OCI-LY3 (cell line): ENCODE measurements around the gene DENND1A.
A peak's percentile ranks its signal among the peaks of the same experiment; 100 is the strongest.

ENCODE experiments used
- H2AFZ ChIP-seq: fragments of 200-600, 300-600 bp; shearing (Covaris generic); 2 replicates; pipeline ENCODE4 v1.6.0; 2014; ENCODE audit warnings: antibody characterized with exemption, low read depth, low read length
- H3K27ac ChIP-seq: fragments of 200-600, 300-600 bp; sonication (generic); 2 replicates; pipeline ENCODE4 v1.5.1; 2014; ENCODE audit warnings: mild to moderate bottlenecking, low read length, moderate library complexity, mixed read lengths
- H3K27me3 ChIP-seq: fragments of 200-600, 300-600 bp; sonication (generic); 2 replicates; pipeline ENCODE4 v1.6.1; 2014; ENCODE audit warnings: low read depth, low read length, mixed read lengths
- H3K36me3 ChIP-seq: fragments of 200-600, 300-600 bp; sonication (generic); replicated peaks from 2 replicates; pipeline ENCODE3; 2014; ENCODE audit warnings: low read depth, low read length, mixed read lengths
- H3K4me1 ChIP-seq: fragments of 300-600, 200-600 bp; sonication (generic); 2 replicates; pipeline ENCODE4 v1.6.1; 2014; ENCODE audit warnings: low read length, mixed read lengths
- H3K4me2 ChIP-seq: fragments of 200-600, 300-600 bp; sonication (generic); 2 replicates; pipeline ENCODE4 v1.6.1; 2014; ENCODE audit warnings: low read length, mixed read lengths
- H3K4me3 ChIP-seq: fragments of 300-600, 200-600 bp; sonication (generic); 2 replicates; pipeline ENCODE4 v1.5.1; 2014; ENCODE audit warnings: antibody characterized with exemption, mild to moderate bottlenecking, low read length, moderate library complexity
- H3K79me2 ChIP-seq: fragments of 300-600, 200-600 bp; shearing (Covaris generic); 2 replicates; pipeline ENCODE4 v1.6.1; 2014; ENCODE audit warnings: mild to moderate bottlenecking, low read length, mixed read lengths
- H3K9ac ChIP-seq: fragments of 300-600, 200-600 bp; shearing (Covaris generic); 2 replicates; pipeline ENCODE4 v1.6.0; 2014; ENCODE audit warnings: mild to moderate bottlenecking, low read length, moderate library complexity
- H3K9me3 ChIP-seq: fragments of 200-600, 300-600 bp; shearing (Covaris generic); 2 replicates; pipeline ENCODE4 v1.6.1; 2014; ENCODE audit warnings: low read length, mixed read lengths; ENCODE audit not compliant: insufficient read depth
- H4K20me1 ChIP-seq: fragments of 200-600, 300-600 bp; sonication (generic); 2 replicates; pipeline ENCODE4 v1.6.1; 2016; ENCODE audit warnings: low read length, mixed read lengths; ENCODE audit not compliant: insufficient read depth
- CTCF ChIP-seq: fragments of 200-600, 300-600 bp; sonication (generic); IDR thresholded peaks from 2 replicates; pipeline ENCODE4 v1.5.1; 2014; ENCODE audit warnings: antibody characterized with exemption, low read length, low read depth
- EZH2phosphoT487 ChIP-seq: fragments of 200-600 bp; shearing (Covaris generic); IDR thresholded peaks from 2 replicates; pipeline ENCODE4 v1.6.1; 2018; ENCODE audit warnings: antibody characterized with exemption, mixed run types, low read depth

The DENND1A gene

DNA sequence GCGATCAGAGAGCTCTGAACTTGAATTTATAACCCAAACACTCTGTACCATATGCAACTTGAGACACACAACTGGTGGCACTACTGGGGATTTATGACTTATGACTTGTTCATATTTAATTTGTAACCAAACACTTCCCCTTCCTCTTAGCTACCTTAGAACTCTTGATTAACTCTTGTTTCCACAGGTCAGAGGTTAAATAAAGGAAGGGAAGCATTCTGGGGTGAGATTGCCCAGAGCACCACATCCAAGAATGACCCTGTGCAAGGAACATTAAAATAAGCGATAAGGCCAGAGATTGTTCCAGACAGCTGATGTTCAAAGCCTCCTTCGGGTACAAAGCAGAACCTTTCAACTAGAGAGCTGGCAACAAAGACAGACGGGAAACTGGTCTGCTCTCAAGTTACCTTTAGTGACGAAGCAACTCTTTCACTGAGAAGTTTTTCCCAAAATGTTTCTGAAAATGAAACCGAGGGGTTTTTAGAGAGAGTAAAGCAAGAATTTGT, 242.6 kb downstream of the DENND1A start:
- Histone ChIP-seq H3K4me2 (peak overlapping the region; percentile 38), H3K27me3 (no peaks in the 10 kb centered on the region), H3K9ac (no peak overlapping the region), H4K20me1 (peaks cover 74% of the 10 kb centered on the region), H3K9me3 (no peaks in the 10 kb centered on the region), H3K79me2 (peaks cover 12% of the 10 kb centered on the region), H3K27ac (no peak overlapping the region), H3K36me3 (no peaks in the 10 kb centered on the region), H3K4me1 (peaks cover 32% of the 10 kb centered on the region), H3K4me3 (no peak overlapping the region), H2AFZ (no peak overlapping the region)
- TF ChIP-seq EZH2phosphoT487 (no peak), CTCF (no peak)

GRCh38 chr9:123686829-123687192, 243.1 kb downstream of the DENND1A start:
- peaks cover 32% of the 10 kb centered on the region for H3K4me1 ChIP-seq
- TF ChIP-seq EZH2phosphoT487 (no peak), CTCF (no peak)
- H3K4me3 ChIP-seq, result no peak overlapping the region
- H3K79me2 ChIP-seq, result peaks cover 12% of the 10 kb centered on the region
- H3K9ac ChIP-seq, result no peak overlapping the region
- H3K36me3 ChIP-seq, result no peaks in the 10 kb centered on the region
- H3K4me2 ChIP-seq, result peak overlapping the region; percentile 38
- H4K20me1 ChIP-seq, result peaks cover 70% of the 10 kb centered on the region
- H3K9me3 ChIP-seq, result no peaks in the 10 kb centered on the region
- H2AFZ ChIP-seq, result no peak overlapping the region
- H3K27ac ChIP-seq, result no peak overlapping the region
- H3K27me3 ChIP-seq, result no peaks in the 10 kb centered on the region

DNA sequence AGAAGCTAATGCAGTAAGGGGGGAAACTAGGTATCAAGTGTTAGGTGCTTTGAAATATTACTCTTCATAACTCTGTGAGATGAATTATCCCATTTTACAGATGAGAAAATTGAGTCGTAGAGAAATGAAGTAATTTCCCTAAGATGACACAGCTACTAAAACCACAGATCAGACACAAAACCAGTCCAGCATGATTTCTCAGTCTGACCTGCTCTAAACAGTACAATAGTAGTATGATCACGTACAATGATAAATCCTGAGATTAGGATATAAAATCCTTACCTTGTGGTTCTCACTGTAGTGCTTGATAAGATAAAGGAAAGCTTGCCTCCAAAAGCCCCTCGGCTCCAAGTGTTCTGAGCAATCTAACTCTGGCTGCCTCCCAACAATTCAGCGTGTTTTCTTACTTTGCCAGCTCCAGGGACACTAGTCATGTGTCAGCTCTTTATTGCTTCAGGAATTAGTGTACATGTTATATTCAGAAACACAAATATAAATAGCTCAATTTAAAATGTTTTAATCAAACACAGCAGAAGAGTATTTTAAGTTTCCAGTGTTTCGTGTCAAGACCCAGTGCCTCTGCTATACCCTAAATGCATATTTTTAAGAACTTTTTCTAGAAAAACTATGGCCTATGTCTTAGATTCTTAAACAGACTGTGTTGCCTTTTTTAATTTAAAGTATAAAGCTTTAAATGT, 243.6 kb downstream of the DENND1A start:
- H3K27ac ChIP-seq, result no peak overlapping the region

More for the DNA sequence above, 243.6 kb downstream of the DENND1A start:
- Histone ChIP-seq H3K27me3 (no peaks in the 10 kb centered on the region), H3K4me3 (no peak overlapping the region), H3K4me2 (no peak overlapping the region), H3K9ac (no peak overlapping the region), H3K79me2 (peaks cover 12% of the 10 kb centered on the region), H4K20me1 (peaks cover 66% of the 10 kb centered on the region), H3K36me3 (no peaks in the 10 kb centered on the region), H3K4me1 (peaks cover 32% of the 10 kb centered on the region), H2AFZ (no peak overlapping the region), H3K9me3 (no peaks in the 10 kb centered on the region)
- TF ChIP-seq CTCF, result no peak
- TF ChIP-seq EZH2phosphoT487, result no peak
